Glutamatergic neuron (in vitro differentiated cells): ENCODE data around the gene ERCC6L. TPM values are rescaled to one million over a fixed set of nuclear protein-coding genes. Genes with fewer than 3 reads are reported as not detected.

Source experiments
- DNase-seq: peaks from one replicate; pipeline ENCODE4 v3.0.0; 2022
- H3K27ac Mint-ChIP-seq: one replicate; pipeline ENCODE4 v1.8.0; 2020; ENCODE audit warnings: mild to moderate bottlenecking, mixed read lengths, inconsistent platforms; ENCODE audit not compliant: unreplicated experiment
- H3K27me3 Mint-ChIP-seq: one replicate; pipeline ENCODE4 v1.8.0; 2020; ENCODE audit warnings: mild to moderate bottlenecking, moderate library complexity, mixed read lengths, inconsistent platforms; ENCODE audit not compliant: unreplicated experiment
- H3K36me3 Mint-ChIP-seq: one replicate; pipeline ENCODE4 v1.8.0; 2020; ENCODE audit warnings: mild to moderate bottlenecking, mixed read lengths, inconsistent platforms; ENCODE audit not compliant: unreplicated experiment
- H3K4me1 Mint-ChIP-seq: one replicate; pipeline ENCODE4 v1.8.0; 2020; ENCODE audit warnings: mild to moderate bottlenecking, low read depth, mixed read lengths, inconsistent platforms; ENCODE audit not compliant: unreplicated experiment
- H3K4me3 Mint-ChIP-seq: one replicate; pipeline ENCODE4 v1.8.0; 2020; ENCODE audit warnings: mild to moderate bottlenecking, mixed read lengths, inconsistent platforms; ENCODE audit not compliant: unreplicated experiment
- H3K9me3 Mint-ChIP-seq: one replicate; pipeline ENCODE4 v1.8.0; 2020; ENCODE audit warnings: mild to moderate bottlenecking, moderate library complexity, mixed read lengths, inconsistent platforms; ENCODE audit not compliant: unreplicated experiment
- total RNA-seq: library from RNA; stranded (reverse); fragmentation: NEBNext Ultra II Directional; extraction: Animal tissue kit (Norgen Biotek cat#: 25700); gene quantifications from one replicate; pipeline ENCODE4 v1.2.1, GENCODE V29; 2021; ENCODE audit not compliant: unreplicated experiment
- TF ChIP-seq, protein P1 (sequence below): fragments of 200-600 bp; sonication (generic); IDR thresholded peaks from one replicate; pipeline ENCODE4 v1.5.0; 2021; ENCODE audit not compliant: partially characterized antibody, unreplicated experiment

ERCC6L gene
- total RNA-seq, 1 donor from 2014 or later: 1.2 TPM

GRCh38 chrX:72270316-72270866, 31.6 kb upstream of the ERCC6L start:
- Mint-ChIP-seq H3K27me3 (peaks cover 1% of the 10 kb centered on the region), H3K4me1 (peaks cover 8% of the 10 kb centered on the region), H3K36me3 (no peaks in the 10 kb centered on the region), H3K9me3 (no peaks in the 10 kb centered on the region), H3K4me3 (no peak overlapping the region), H3K27ac (no peak overlapping the region)
- DNase-seq: no peak
- TF ChIP-seq, protein P1, sequence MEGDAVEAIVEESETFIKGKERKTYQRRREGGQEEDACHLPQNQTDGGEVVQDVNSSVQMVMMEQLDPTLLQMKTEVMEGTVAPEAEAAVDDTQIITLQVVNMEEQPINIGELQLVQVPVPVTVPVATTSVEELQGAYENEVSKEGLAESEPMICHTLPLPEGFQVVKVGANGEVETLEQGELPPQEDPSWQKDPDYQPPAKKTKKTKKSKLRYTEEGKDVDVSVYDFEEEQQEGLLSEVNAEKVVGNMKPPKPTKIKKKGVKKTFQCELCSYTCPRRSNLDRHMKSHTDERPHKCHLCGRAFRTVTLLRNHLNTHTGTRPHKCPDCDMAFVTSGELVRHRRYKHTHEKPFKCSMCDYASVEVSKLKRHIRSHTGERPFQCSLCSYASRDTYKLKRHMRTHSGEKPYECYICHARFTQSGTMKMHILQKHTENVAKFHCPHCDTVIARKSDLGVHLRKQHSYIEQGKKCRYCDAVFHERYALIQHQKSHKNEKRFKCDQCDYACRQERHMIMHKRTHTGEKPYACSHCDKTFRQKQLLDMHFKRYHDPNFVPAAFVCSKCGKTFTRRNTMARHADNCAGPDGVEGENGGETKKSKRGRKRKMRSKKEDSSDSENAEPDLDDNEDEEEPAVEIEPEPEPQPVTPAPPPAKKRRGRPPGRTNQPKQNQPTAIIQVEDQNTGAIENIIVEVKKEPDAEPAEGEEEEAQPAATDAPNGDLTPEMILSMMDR: no peak

DNA sequence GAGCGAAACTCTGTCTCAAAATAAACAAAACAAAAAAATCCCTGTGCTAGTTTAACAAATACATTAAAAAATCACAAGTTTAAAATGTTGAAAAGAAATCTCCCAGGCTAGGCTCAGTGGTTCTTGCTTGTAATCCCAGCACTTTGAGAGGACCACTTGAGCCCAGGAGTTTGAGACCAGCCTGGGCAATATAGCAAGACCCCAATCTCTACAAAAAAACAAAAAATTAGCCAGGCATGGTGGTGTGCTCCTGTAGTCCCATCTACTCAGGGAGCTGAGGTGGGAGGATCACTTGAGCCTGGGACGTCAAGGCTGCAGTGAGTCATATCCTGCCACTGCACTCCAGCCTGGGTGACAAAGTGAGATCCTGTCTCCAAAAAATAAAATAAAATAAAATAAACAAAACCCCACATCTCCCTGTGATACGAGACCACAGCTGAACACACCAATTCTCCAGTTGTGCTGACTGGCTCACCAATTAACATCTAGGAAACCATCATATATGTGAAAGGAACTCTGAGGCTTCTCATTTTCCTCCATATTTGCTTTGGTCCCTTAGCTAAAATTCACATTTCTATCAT, 30.9 kb upstream of the ERCC6L start:
- Mint-ChIP-seq H3K36me3 (no peaks in the 10 kb centered on the region), H3K4me1 (peaks cover 5% of the 10 kb centered on the region), H3K27ac (no peak overlapping the region), H3K9me3 (no peaks in the 10 kb centered on the region), H3K27me3 (peaks cover 1% of the 10 kb centered on the region), H3K4me3 (no peak overlapping the region)
- TF ChIP-seq, protein P1: no peak
- no peak for DNase-seq

GRCh38 chrX:72268597-72269365, 30.0 kb upstream of the ERCC6L start:
- H3K36me3 Mint-ChIP-seq: no peaks in the 10 kb centered on the region
- TF ChIP-seq, protein P1: no peak
- no peak overlapping the region for H3K27ac Mint-ChIP-seq
- H3K9me3 Mint-ChIP-seq: no peaks in the 10 kb centered on the region
- H3K4me1 Mint-ChIP-seq: peaks cover 2% of the 10 kb centered on the region
- no peak for DNase-seq
- H3K27me3 Mint-ChIP-seq: peaks cover 1% of the 10 kb centered on the region
- H3K4me3 Mint-ChIP-seq: no peak overlapping the region

GRCh38 chrX:72265263-72265662, 26.4 kb upstream of the ERCC6L start:
- TF ChIP-seq, protein P1: no peak
- no peak for DNase-seq
- Mint-ChIP-seq H3K27ac (no peak overlapping the region), H3K36me3 (no peaks in the 10 kb centered on the region), H3K9me3 (peaks cover 3% of the 10 kb centered on the region), H3K27me3 (peaks cover 1% of the 10 kb centered on the region), H3K4me1 (no peaks in the 10 kb centered on the region), H3K4me3 (no peak overlapping the region)

GRCh38 chrX:72262077-72262476, 23.2 kb upstream of the ERCC6L start:
- peaks cover 6% of the 10 kb centered on the region for H3K9me3 Mint-ChIP-seq
- TF ChIP-seq, protein P1: no peak
- H3K4me1 Mint-ChIP-seq: no peaks in the 10 kb centered on the region
- H3K36me3 Mint-ChIP-seq: no peaks in the 10 kb centered on the region
- H3K27me3 Mint-ChIP-seq: no peaks in the 10 kb centered on the region
- no peak overlapping the region for H3K4me3 Mint-ChIP-seq
- no peak overlapping the region for H3K27ac Mint-ChIP-seq
- no peak for DNase-seq
